Body of pancreas (tissue), 4 donors: ENCODE measurements around the gene TGFB1. TPM values are rescaled to one million over a fixed set of nuclear protein-coding genes. Genes with fewer than 3 reads are reported as not detected.
"Not testable (repeated sequence)": the region's sequence is repeated elsewhere in the genome, so short reads cannot be mapped to it uniquely, and the experiment has no call there.

Source experiments
- ATAC-seq: fragments of 150-250 bp; one replicate; pipeline ENCODE4 v1.9.1; 2016
- DNase-seq, 4 donors: peaks; one replicate each; pipeline ENCODE4 v3.0.0-alpha.2; 2019
- H3K27ac ChIP-seq, 4 donors: fragments of 200-600 bp; sonication (generic); 1 replicate in 3 of 4; 2 replicates in 1 of 4; pipeline versions ENCODE4 v1.5.1 to v1.6.1; 2016 to 2019; ENCODE audit warnings: mild to moderate bottlenecking in 1 of 4, mixed read lengths in 1 of 4, moderate library complexity in 1 of 4
- H3K27me3 ChIP-seq, 2 donors: fragments of 200-600 bp; sonication (generic); one replicate each; pipeline ENCODE4 v1.6.0; 2016; ENCODE audit warnings: mild to moderate bottlenecking in 1 of 2
- H3K36me3 ChIP-seq, 2 donors: fragments of 200-600 bp; sonication (generic); replicated peaks in 1 of 2; 2 replicates each; pipeline ENCODE4 v1.5.1; 2016; ENCODE audit warnings: low read depth in 2 of 2; ENCODE audit not compliant: insufficient read depth in 1 of 2
- H3K4me1 ChIP-seq: fragments of 200-600 bp; sonication (generic); one replicate; pipeline ENCODE4 v1.6.0; 2016
- H3K4me3 ChIP-seq, 2 donors: fragments of 200-600 bp; sonication (generic); 1 replicate in 1 of 2; 2 replicates in 1 of 2; pipeline ENCODE4 v1.5.1; 2016 to 2019
- H3K9me3 ChIP-seq, 3 donors: fragments of 200-600 bp; sonication (generic); 1 replicate in 2 of 3; 2 replicates in 1 of 3; pipeline ENCODE4 v1.5.1; 2016
- CTCF ChIP-seq, 7 experiments: fragments of 450-650 bp in 4 of 7; fragments of 200-600 bp in 3 of 7; sonication (generic) in 3 of 7; IDR thresholded peaks; one replicate each; pipeline ENCODE4 v1.5.1; 2016 to 2019; ENCODE audit warnings: antibody characterized with exemption in 7 of 7
- POLR2A ChIP-seq, 3 donors: fragments of 450-650 bp; IDR thresholded peaks; one replicate each; pipeline ENCODE4 v1.6.1; 2016; ENCODE audit warnings: antibody characterized with exemption in 3 of 3, mild to moderate bottlenecking in 2 of 3
- WGBS, 2 donors: methylation state at CpG; one replicate each; pipeline ENCODE4 v1.1.5; 2017; 5-methylcytosine and 5-hydroxymethylcytosine counted together
- intact Hi-C: fragments of 100-400 bp; cut with DNase I; formaldehyde crosslinking; loops from one replicate; pipeline ENCODE4 v1.15.1; 2023
- total RNA-seq, 2 donors: library from RNA; depleted of rRNA; stranded (reverse); fragments of >200 nt; gene quantifications; one replicate each; pipeline ENCODE4 v1.1.0, GENCODE V29; 2016

The TGFB1 gene
- total RNA-seq, 2 donors from 2014 or later, result 7.8 to 17.1 TPM

GRCh38 chr19:41395355-41395754, 41.6 kb upstream of the TGFB1 start:
- Histone ChIP-seq H3K9me3 (no peaks in the 10 kb centered on the region), H3K36me3 (peaks cover 0 to 14% of the 10 kb centered on the region in 2 donors), H3K27ac (no peak overlapping the region), H3K4me3 (no peak overlapping the region), H3K4me1 (peaks cover 26% of the 10 kb centered on the region), H3K27me3 (no peaks in the 10 kb centered on the region)
- ATAC-seq (no peak), DNase-seq (no peak)
- WGBS, 2 donors, result 78% methylated on average over 6 of the region's 6 CpGs
- TF ChIP-seq CTCF (IDR thresholded peaks at IDR 0.05), result no peak
- TF ChIP-seq POLR2A (IDR thresholded peaks at IDR 0.05), result no peak
- intact Hi-C loops, result no loop called here

GRCh38 chr19:41392775-41393174, 39.1 kb upstream of the TGFB1 start:
- Histone ChIP-seq H3K27ac (no peak overlapping the region), H3K4me1 (peaks cover 16% of the 10 kb centered on the region), H3K9me3 (no peaks in the 10 kb centered on the region), H3K4me3 (no peak overlapping the region), H3K27me3 (no peaks in the 10 kb centered on the region), H3K36me3 (peaks cover 0 to 26% of the 10 kb centered on the region in 2 donors)
- no peak for ATAC-seq
- no peak for TF ChIP-seq CTCF (IDR thresholded peaks at IDR 0.05)
- no peak for TF ChIP-seq POLR2A (IDR thresholded peaks at IDR 0.05)
- intact Hi-C loops, result no loop called here
- WGBS, 2 donors, result 64 to 66% methylated on average over 11 to 12 of the region's 12 CpGs
- DNase-seq, result no peak

DNA sequence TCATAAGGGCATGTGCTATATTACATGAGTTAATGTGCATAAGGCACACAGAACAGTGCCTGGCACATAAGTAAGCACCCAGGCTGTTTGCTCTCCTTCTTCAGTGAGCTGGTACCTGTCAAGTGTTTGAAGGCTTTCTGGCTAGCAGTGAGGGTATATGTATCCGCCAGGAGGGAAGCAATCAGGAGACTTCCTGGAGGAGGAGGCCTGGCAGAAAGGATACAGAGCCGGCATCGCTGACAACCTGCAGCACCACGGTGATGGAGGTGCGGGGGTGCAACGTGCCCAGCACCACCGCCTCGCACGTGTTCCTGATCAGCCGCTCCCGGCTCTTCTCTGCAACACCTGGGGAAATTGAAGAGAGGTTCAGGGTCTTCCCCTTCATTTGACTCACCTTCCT, 37.9 kb upstream of the TGFB1 start:
- ATAC-seq (no peak), DNase-seq (no peak)
- H3K27me3 ChIP-seq, result no peaks in the 10 kb centered on the region
- no peaks in the 10 kb centered on the region for H3K9me3 ChIP-seq
- peaks cover 0 to 26% of the 10 kb centered on the region in 2 donors for H3K36me3 ChIP-seq
- H3K4me1 ChIP-seq, result peaks cover 16% of the 10 kb centered on the region
- TF ChIP-seq POLR2A (IDR thresholded peaks at IDR 0.05) (no peak), CTCF (IDR thresholded peaks at IDR 0.05) (no peak)
- 86% methylated on average over 11 of the region's 11 CpGs; no CpG with 5 or more reads in 1 of the 2 donors for whole genome bisulfite sequencing, 2 donors
- no peak overlapping the region for H3K4me3 ChIP-seq
- H3K27ac ChIP-seq, result no peak overlapping the region
- intact Hi-C loops, result no loop called here

DNA sequence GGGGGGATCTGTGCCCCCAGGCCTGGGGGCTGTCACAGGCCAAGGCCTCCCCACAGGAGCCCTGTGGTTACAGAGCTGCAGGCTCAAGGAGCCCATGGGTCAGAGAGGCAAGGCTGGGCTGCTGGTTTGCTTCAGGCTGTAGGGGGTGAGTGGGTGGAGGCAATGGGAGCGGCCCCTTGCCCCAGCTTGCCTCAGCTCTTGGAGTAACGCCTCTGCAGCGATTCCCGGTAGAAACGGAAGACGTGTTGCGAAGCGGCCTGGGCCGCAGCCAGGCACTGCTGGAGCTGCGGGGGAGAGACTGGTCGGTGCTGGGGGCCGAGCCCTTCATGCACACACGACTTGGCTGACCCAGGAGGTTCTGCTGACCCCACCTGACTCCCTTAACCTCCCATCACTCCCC, 32.7 kb upstream of the TGFB1 start:
- DNase-seq (no peak), ATAC-seq (peak; percentile 21)
- no peaks in the 10 kb centered on the region for H3K4me1 ChIP-seq
- intact Hi-C loops, result no loop called here
- 87 to 92% methylated on average over 11 to 13 of the region's 13 CpGs for WGBS, 2 donors
- no peak overlapping the region for H3K27ac ChIP-seq
- H3K36me3 ChIP-seq, result peaks cover 0 to 19% of the 10 kb centered on the region in 2 donors
- no peaks in the 10 kb centered on the region for H3K27me3 ChIP-seq
- no peaks in the 10 kb centered on the region for H3K9me3 ChIP-seq
- TF ChIP-seq CTCF (IDR thresholded peaks at IDR 0.05) (no peak), POLR2A (IDR thresholded peaks at IDR 0.05) (no peak)
- H3K4me3 ChIP-seq, result no peak overlapping the region

- WGBS, 2 donors, result 87 to 93% methylated on average over 5 of the region's 5 CpGs
- no peaks in the 10 kb centered on the region for H3K27me3 ChIP-seq
- intact Hi-C loops, result no loop called here
Measured at GRCh38 chr19:41384351-41384750, 30.6 kb upstream of the TGFB1 start.

GRCh38 chr19:41381536-41381935, 27.8 kb upstream of the TGFB1 start:
- H3K4me3 ChIP-seq, H3K27me3 ChIP-seq, H3K4me1 ChIP-seq, H3K27ac ChIP-seq, intact Hi-C loops, H3K9me3 ChIP-seq, H3K36me3 ChIP-seq, ATAC-seq, DNase-seq: not testable (repeated sequence)
- 93 to 94% methylated on average over 8 of the region's 8 CpGs for WGBS, 2 donors

More at GRCh38 chr19:41384351-41384750, 30.6 kb upstream of the TGFB1 start:
- Histone ChIP-seq H3K9me3 (no peaks in the 10 kb centered on the region), H3K4me3 (no peak overlapping the region), H3K4me1 (no peaks in the 10 kb centered on the region), H3K36me3 (peaks cover 0 to 4% of the 10 kb centered on the region in 2 donors), H3K27ac (no peak overlapping the region)
- TF ChIP-seq CTCF (IDR thresholded peaks at IDR 0.05) (no peak), POLR2A (IDR thresholded peaks at IDR 0.05) (no peak)
- no peak for ATAC-seq
- no peak for DNase-seq
